Activated gamma-delta T cell (primary cell): Measurements from ENCODE around the gene CBX8.

Experiments
- DNase-seq: peaks from one replicate; lab custom pipeline; 2025; lab: John Stamatoyannopoulos, UW

Gene CBX8

GRCh38 chr17:79750650-79751545 is 46.0 kb downstream of the CBX8 start:
- no peak for DNase-seq

GRCh38 chr17:79749958-79750357 is 46.9 kb downstream of the CBX8 start:
- DNase-seq, result no peak

DNA sequence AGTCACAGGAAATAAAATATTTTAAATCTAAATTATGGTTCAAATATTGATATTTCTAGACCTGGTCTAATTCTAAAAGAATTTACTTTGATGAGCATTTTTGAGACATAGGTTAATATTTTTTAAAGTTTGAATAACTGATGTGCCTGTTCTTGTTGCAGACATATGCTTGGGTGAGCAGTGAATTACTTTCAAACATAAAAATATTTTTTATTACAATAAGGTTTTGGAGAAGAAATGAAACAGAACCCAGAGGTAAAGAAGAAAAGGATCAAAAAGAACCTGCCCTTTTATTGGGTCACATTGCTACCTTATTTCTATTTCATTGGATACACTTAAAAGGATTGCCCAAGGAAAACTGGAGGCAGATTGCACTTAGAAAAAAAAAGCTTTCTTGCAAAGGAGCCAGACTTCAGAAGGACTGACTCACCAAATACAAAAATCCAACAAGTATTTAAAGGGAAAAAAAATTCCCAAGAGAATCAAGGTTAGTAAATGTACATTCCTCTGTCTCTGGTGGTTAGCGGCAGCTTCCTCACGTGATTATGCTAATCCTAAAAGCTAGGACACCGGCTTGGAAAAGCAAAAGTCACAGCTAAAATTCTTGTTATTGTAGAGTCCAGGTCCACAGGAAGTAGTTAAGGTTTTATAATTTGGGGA is 47.6 kb downstream of the CBX8 start:
- no peak for DNase-seq

GRCh38 chr17:79748295-79749099 is 48.4 kb downstream of the CBX8 start:
- DNase-seq, result no peak

GRCh38 chr17:79747508-79748294 is 49.2 kb downstream of the CBX8 start:
- no peak for DNase-seq

- no peak for DNase-seq
These were observed 49.9 kb downstream of the CBX8 start for GRCh38 chr17:79746889-79747507.

DNA sequence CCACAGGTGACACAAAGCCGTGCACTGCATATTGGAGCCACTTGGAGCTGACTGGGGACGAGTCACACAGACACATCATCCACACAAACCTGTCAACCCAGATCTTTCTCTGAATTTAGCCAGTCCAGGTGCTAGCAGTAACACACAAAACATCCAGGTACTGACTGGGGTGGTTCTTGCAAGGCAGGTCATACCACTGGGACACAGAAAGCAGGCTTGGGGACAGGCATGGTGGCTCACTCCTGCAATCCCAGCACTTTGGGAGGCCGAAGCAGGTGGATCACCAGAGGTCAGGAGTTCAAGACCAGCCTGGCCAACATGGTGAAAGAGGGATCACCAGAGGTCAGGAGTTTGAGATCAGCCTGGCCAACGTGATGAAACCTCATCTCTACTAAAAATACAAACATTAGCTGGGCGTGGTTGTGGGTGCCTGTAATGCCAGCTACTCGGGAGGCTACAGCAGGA is 51.2 kb downstream of the CBX8 start:
- no peak for DNase-seq

GRCh38 chr17:79743614-79744013 is 53.3 kb downstream of the CBX8 start:
- no peak for DNase-seq

DNA sequence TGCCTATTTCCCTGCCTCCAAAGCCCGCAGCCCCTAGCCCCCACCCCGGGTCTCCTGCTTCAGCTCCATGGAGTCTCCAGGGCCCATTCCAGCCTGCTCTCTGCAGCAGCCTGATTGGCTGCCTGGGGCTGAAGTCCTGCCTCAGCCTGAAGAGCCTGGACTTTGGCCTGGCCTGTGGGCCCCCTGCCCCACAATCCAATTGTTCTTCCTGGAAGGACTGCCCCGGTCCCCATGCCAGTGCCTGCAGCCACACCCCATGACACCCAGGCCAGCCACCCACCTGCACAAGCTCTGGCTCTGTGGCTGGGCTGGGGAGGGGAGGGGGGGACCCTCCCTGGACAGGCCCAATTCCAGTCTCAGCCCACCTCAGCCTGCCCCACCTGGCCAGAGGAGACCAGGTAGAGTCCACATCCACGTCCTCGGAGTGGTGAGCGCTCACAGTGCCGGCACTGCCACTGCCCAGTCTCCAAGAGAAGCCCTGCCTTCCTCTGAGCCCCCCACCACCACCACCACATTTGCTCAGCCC is 53.9 kb downstream of the CBX8 start:
- DNase-seq, result no peak

DNA sequence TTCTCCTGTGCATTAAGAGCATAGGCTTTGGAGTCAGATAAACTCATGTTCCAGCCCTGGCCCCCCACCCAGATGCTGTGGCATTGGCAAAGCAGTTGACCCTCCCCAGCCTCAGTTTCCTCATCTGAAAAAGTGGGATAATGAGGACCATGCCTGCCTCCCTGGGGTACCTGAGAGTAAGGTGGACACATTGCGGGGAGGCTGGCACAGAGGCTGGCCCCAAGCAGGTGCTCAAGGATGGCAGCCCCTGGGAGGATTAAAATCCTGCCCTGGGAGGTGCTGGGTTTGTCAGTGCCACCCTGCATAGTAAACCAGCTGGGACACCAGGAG is 54.3 kb downstream of the CBX8 start:
- DNase-seq, result no peak
